Activated T-cell treated with anti-CD3 and anti-CD28 coated beads for 1 hour (primary cell): Measurements from ENCODE around the gene SLC49A3.

ENCODE experiments used
- DNase-seq: peaks from one replicate; pipeline ENCODE4 v3.0.0-alpha.2; 2020; ENCODE audit warnings: low read depth

Gene SLC49A3

GRCh38 chr4:665751-666435 is 23.1 kb downstream of the SLC49A3 start:
- no peak for DNase-seq

GRCh38 chr4:665381-665750 is 23.6 kb downstream of the SLC49A3 start:
- no peak for DNase-seq

GRCh38 chr4:664713-665231 is 24.2 kb downstream of the SLC49A3 start:
- no peak for DNase-seq

GRCh38 chr4:663438-664428 is 25.2 kb downstream of the SLC49A3 start:
- DNase-seq, result peak; percentile 67

- no peak for DNase-seq
These were observed 25.9 kb downstream of the SLC49A3 start for GRCh38 chr4:663046-663437.

- no peak for DNase-seq
These were observed 26.8 kb downstream of the SLC49A3 start for GRCh38 chr4:661881-662761.

- no peak for DNase-seq
These were observed 27.7 kb downstream of the SLC49A3 start for GRCh38 chr4:661231-661630.

- DNase-seq, result no peak
These were observed 28.6 kb downstream of the SLC49A3 start for GRCh38 chr4:660401-660800.

- no peak for DNase-seq
These were observed 29.1 kb downstream of the SLC49A3 start for GRCh38 chr4:659851-660250.

GRCh38 chr4:658681-659667 is 30.0 kb downstream of the SLC49A3 start:
- no peak for DNase-seq

- DNase-seq, result no peak
These were observed 30.9 kb downstream of the SLC49A3 start for GRCh38 chr4:657834-658667.

GRCh38 chr4:657338-657833 is 31.6 kb downstream of the SLC49A3 start:
- DNase-seq, result no peak

- DNase-seq, result no peak
These were observed 32.3 kb downstream of the SLC49A3 start for GRCh38 chr4:656436-657337.

- no peak for DNase-seq
These were observed 33.3 kb downstream of the SLC49A3 start for GRCh38 chr4:655464-656151.

GRCh38 chr4:654871-655463 is 34.0 kb downstream of the SLC49A3 start:
- no peak for DNase-seq

GRCh38 chr4:654503-654845 is 34.5 kb downstream of the SLC49A3 start:
- no peak for DNase-seq

GRCh38 chr4:653831-654502 is 35.0 kb downstream of the SLC49A3 start:
- no peak for DNase-seq
